Right lobe of liver (tissue), 4 donors: ENCODE measurements around the gene EHMT2.
"Not testable (repeated sequence)": the region's sequence is repeated elsewhere in the genome, so short reads cannot be mapped to it uniquely, and the experiment has no call there.

Source experiments
- CTCF ChIP-seq, 4 donors: fragments of 200-600 bp in 3 of 4; fragments of 450-650 bp in 1 of 4; IDR thresholded peaks; one replicate each; pipeline versions ENCODE4 v1.5.1 to v1.8.0; 2016 to 2022; ENCODE audit warnings: antibody characterized with exemption in 4 of 4, mild to moderate bottlenecking in 2 of 4
- POLR2A ChIP-seq: fragments of 450-650 bp; IDR thresholded peaks from one replicate; pipeline ENCODE4 v1.6.1; 2017; ENCODE audit warnings: antibody characterized with exemption, mild to moderate bottlenecking
- donor health status: DM: no; HTN: no; CAD: no.
- donor health status: DM: no; HTN: no; CAD: no.
- donor health status: DM: no; HTN: yes; CAD: no.

GRCh38 chr6:31932137-31932536 lies 34.6 kb upstream of the EHMT2 start:
- TF ChIP-seq CTCF (IDR thresholded peaks at IDR 0.05); POLR2A: not testable (repeated sequence)
